ENCODE data around the gene AATF. TPM values are rescaled to one million over a fixed set of nuclear protein-coding genes. Genes with fewer than 3 reads are reported as not detected.

The AATF gene
- total RNA-seq, 1 donor from 2014 or later = 38.5 TPM

GRCh38 chr17:37062021-37062420 lies 113.3 kb downstream of the AATF start:
- H3K4me1 Mint-ChIP-seq (ENCODE audit: low read depth) = no peaks in the 10 kb centered on the region
- DNase-seq (ENCODE audit: low spot score) = no peak
- no peak overlapping the region for H3K4me3 Mint-ChIP-seq (ENCODE audit: unreplicated experiment)
- peaks cover 7% of the 10 kb centered on the region for H3K27me3 Mint-ChIP-seq (ENCODE audit: low read depth)
- no peak overlapping the region for H3K27ac Mint-ChIP-seq (ENCODE audit: unreplicated experiment)
- H3K9me3 Mint-ChIP-seq (ENCODE audit: low read depth) = no peaks in the 10 kb centered on the region
- H3K36me3 Mint-ChIP-seq (ENCODE audit: low read depth) = peaks cover 3% of the 10 kb centered on the region
- TF ChIP-seq, protein P1, sequence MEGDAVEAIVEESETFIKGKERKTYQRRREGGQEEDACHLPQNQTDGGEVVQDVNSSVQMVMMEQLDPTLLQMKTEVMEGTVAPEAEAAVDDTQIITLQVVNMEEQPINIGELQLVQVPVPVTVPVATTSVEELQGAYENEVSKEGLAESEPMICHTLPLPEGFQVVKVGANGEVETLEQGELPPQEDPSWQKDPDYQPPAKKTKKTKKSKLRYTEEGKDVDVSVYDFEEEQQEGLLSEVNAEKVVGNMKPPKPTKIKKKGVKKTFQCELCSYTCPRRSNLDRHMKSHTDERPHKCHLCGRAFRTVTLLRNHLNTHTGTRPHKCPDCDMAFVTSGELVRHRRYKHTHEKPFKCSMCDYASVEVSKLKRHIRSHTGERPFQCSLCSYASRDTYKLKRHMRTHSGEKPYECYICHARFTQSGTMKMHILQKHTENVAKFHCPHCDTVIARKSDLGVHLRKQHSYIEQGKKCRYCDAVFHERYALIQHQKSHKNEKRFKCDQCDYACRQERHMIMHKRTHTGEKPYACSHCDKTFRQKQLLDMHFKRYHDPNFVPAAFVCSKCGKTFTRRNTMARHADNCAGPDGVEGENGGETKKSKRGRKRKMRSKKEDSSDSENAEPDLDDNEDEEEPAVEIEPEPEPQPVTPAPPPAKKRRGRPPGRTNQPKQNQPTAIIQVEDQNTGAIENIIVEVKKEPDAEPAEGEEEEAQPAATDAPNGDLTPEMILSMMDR (IDR thresholded peaks at IDR 0.05) = no peak

- H3K36me3 Mint-ChIP-seq (ENCODE audit: low read depth) = no peaks in the 10 kb centered on the region
- no peak for DNase-seq (ENCODE audit: low spot score)
- H3K4me3 Mint-ChIP-seq (ENCODE audit: unreplicated experiment) = no peak overlapping the region
- no peaks in the 10 kb centered on the region for H3K4me1 Mint-ChIP-seq (ENCODE audit: low read depth)
- TF ChIP-seq, protein P1 (IDR thresholded peaks at IDR 0.05) = no peak
- H3K27me3 Mint-ChIP-seq (ENCODE audit: low read depth) = peaks cover 14% of the 10 kb centered on the region
- no peak overlapping the region for H3K27ac Mint-ChIP-seq (ENCODE audit: unreplicated experiment)
- H3K9me3 Mint-ChIP-seq (ENCODE audit: low read depth) = peaks cover 3% of the 10 kb centered on the region
Observed at GRCh38 chr17:37064206-37064605, 115.5 kb downstream of the AATF start.

GRCh38 chr17:37064956-37065355 lies 116.2 kb downstream of the AATF start:
- Mint-ChIP-seq H3K27ac (ENCODE audit: unreplicated experiment) (no peak overlapping the region), H3K27me3 (ENCODE audit: low read depth) (peaks cover 14% of the 10 kb centered on the region), H3K36me3 (ENCODE audit: low read depth) (no peaks in the 10 kb centered on the region), H3K4me1 (ENCODE audit: low read depth) (no peaks in the 10 kb centered on the region), H3K9me3 (ENCODE audit: low read depth) (peaks cover 7% of the 10 kb centered on the region), H3K4me3 (ENCODE audit: unreplicated experiment) (no peak overlapping the region)
- no peak for DNase-seq (ENCODE audit: low spot score)
- TF ChIP-seq, protein P1 (IDR thresholded peaks at IDR 0.05) = no peak

DNA sequence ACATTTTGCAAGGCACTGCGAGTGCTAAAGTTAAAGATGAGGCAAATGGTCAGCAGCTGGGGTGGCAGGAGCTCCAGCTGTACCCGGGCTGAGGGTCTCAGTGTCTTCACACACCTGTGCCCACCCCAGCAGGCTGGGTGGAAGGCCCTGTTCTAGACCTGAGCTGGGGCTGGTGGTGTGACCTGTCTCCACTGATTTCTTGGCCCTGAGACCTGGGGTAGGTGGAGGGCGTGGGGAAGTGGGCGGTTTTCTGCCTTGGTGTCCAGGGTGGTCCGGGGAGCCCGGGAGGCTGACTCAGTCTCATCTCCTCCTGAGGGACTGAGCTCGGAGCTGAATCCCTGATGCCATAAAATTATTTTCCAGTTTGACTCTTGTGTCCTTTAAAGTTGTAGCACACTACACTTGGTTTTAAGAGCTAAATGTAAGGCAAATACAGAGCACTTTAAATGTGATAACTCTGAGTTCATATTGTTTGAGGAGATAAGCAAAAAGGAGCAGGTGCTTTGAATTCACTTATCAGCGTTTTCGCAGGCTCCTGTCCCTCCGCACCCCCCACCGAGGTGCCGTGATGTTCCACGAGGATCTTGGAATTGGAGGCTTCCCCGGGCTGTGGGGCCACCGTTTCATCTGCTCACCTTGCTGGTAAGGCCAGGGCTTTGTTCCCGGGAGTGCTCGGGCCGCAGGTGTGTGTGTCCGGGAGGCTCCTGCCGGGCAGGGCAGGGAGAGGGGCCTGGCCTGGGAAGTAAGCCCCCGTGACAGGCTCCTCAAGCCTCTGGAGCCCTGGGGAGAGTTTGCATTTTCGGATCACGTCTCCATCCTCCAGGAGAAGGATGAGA lies 117.0 kb downstream of the AATF start:
- Mint-ChIP-seq H3K9me3 (ENCODE audit: low read depth) (peaks cover 7% of the 10 kb centered on the region), H3K36me3 (ENCODE audit: low read depth) (no peaks in the 10 kb centered on the region), H3K4me3 (ENCODE audit: unreplicated experiment) (no peak overlapping the region), H3K27ac (ENCODE audit: unreplicated experiment) (no peak overlapping the region), H3K27me3 (ENCODE audit: low read depth) (peaks cover 14% of the 10 kb centered on the region), H3K4me1 (ENCODE audit: low read depth) (no peaks in the 10 kb centered on the region)
- no peak for DNase-seq (ENCODE audit: low spot score)
- TF ChIP-seq, protein P1 (IDR thresholded peaks at IDR 0.05) = no peak

DNA sequence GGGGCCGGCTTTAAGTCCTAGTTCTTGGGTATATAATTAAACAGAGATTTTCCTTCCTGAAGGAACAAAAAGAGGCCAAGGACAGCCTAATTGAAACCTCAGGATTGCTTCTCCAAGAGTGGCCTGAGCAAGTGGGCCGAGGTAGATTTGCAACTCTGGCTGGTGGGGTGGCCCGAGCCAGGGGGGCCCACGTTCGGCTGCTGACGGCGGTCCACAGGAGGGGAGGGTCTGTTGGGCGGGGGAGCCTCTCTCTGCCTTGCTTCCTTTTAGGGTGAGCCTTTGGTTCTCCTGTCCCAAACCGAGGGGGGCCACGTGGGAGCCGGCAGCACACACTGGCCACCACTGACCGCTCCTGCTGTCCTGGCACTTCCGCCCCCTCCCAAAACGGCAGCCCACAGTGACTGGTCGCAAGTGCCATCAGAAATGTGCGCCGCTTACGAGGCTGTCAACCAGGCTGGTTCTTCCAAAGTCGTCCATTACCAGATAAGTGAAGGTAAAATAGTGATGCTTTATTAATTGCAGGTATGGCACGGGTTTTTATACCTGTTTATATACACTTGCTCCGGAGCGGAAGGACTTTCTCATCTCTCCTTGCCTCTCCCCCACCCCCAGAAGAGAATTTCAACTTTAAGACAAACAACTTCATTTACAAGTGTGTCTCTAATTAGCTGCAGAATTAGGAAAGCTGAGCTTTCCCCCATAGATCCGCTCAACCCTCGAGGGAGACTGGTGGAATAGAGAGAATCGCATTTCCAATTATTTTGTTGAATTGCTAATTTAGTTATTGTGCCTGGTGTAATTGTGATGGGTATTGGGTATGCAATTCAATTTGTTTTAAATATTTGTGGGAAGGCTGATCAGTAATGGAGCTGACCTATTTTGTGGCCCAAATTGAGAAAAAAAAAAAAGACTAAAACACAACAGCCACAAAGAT lies 117.8 kb downstream of the AATF start:
- peaks cover 7% of the 10 kb centered on the region for H3K9me3 Mint-ChIP-seq (ENCODE audit: low read depth)
- TF ChIP-seq, protein P1 (IDR thresholded peaks at IDR 0.05) = no peak
- peaks cover 14% of the 10 kb centered on the region for H3K27me3 Mint-ChIP-seq (ENCODE audit: low read depth)
- H3K36me3 Mint-ChIP-seq (ENCODE audit: low read depth) = no peaks in the 10 kb centered on the region
- DNase-seq (ENCODE audit: low spot score) = no peak
- H3K4me3 Mint-ChIP-seq (ENCODE audit: unreplicated experiment) = no peak overlapping the region
- H3K27ac Mint-ChIP-seq (ENCODE audit: unreplicated experiment) = no peak overlapping the region
- H3K4me1 Mint-ChIP-seq (ENCODE audit: low read depth) = no peaks in the 10 kb centered on the region

Data from chondrocyte (in vitro differentiated cells).